Measurements from ENCODE around the gene NNT.
"Not testable (repeated sequence)": the region's sequence is repeated elsewhere in the genome, so short reads cannot be mapped to it uniquely, and the experiment has no call there.

The NNT gene

GRCh38 chr5:43701227-43701626, 98.2 kb downstream of the NNT start:
- FAIRE-seq (no peak), DNase-seq (ENCODE audit: insufficient read length, low spot score) (no peak)

GRCh38 chr5:43702293-43702692, 99.3 kb downstream of the NNT start:
- no peak for DNase-seq (ENCODE audit: insufficient read length, low spot score)
- no peak for FAIRE-seq

GRCh38 chr5:43702815-43703214, 99.8 kb downstream of the NNT start:
- no peak for FAIRE-seq
- DNase-seq (ENCODE audit: insufficient read length, low spot score), result no peak

- DNase-seq (ENCODE audit: insufficient read length, low spot score), result no peak
- FAIRE-seq, result no peak
Observed at GRCh38 chr5:43704243-43704642, 101.3 kb downstream of the NNT start.

- not testable (repeated sequence) for FAIRE-seq; DNase-seq (ENCODE audit: insufficient read length, low spot score)
Observed at GRCh38 chr5:43706576-43706975, 103.6 kb downstream of the NNT start.

GRCh38 chr5:43711496-43711895, 108.5 kb downstream of the NNT start:
- no peak for DNase-seq (ENCODE audit: insufficient read length, low spot score)
- no peak for FAIRE-seq

GRCh38 chr5:43712081-43712480, 109.1 kb downstream of the NNT start:
- FAIRE-seq (no peak), DNase-seq (ENCODE audit: insufficient read length, low spot score) (no peak)

- DNase-seq (ENCODE audit: insufficient read length, low spot score); FAIRE-seq: not testable (repeated sequence)
Observed at GRCh38 chr5:43719783-43720182, 116.8 kb downstream of the NNT start.

- no peak for FAIRE-seq
- no peak for DNase-seq (ENCODE audit: insufficient read length, low spot score)
Observed at GRCh38 chr5:43728581-43728980, 125.6 kb downstream of the NNT start.

GRCh38 chr5:43729846-43730478, 127.0 kb downstream of the NNT start:
- DNase-seq (ENCODE audit: insufficient read length, low spot score) (no peak), FAIRE-seq (peak; percentile 37)

- FAIRE-seq (no peak), DNase-seq (ENCODE audit: insufficient read length, low spot score) (no peak)
Observed at GRCh38 chr5:43730832-43731342, 127.9 kb downstream of the NNT start.

- no peak for DNase-seq (ENCODE audit: insufficient read length, low spot score)
- no peak for FAIRE-seq
Observed at GRCh38 chr5:43731573-43731972, 128.6 kb downstream of the NNT start.

GRCh38 chr5:43745923-43746548, 143.1 kb downstream of the NNT start:
- DNase-seq (ENCODE audit: insufficient read length, low spot score); FAIRE-seq: not testable (repeated sequence)

- DNase-seq (ENCODE audit: insufficient read length, low spot score), result no peak
- FAIRE-seq, result no peak
Observed at GRCh38 chr5:43750809-43751208, 147.8 kb downstream of the NNT start.

- FAIRE-seq (no peak), DNase-seq (ENCODE audit: insufficient read length, low spot score) (no peak)
Observed at GRCh38 chr5:43753069-43753468, 150.1 kb downstream of the NNT start.
